ENCODE results near the gene GCA.

- no peak for TF ChIP-seq CTCF (IDR thresholded peaks at IDR 0.05; ENCODE audit: low read depth, low read length, missing input control)
- TF ChIP-seq MAX (IDR thresholded peaks at IDR 0.05) = no peak
- no peak for TF ChIP-seq GABPA (IDR thresholded peaks at IDR 0.05 in 1 of 2, conservative IDR thresholded peaks at IDR 0.05 in 1 of 2)
- no peak for TF ChIP-seq RAD21 (IDR thresholded peaks at IDR 0.05)
- no peak for TF ChIP-seq REST (IDR thresholded peaks at IDR 0.05)
- TF ChIP-seq FOXA1 (IDR thresholded peaks at IDR 0.05) = no peak
- no peak for TF ChIP-seq JUND (IDR thresholded peaks at IDR 0.05)
- TF ChIP-seq EGR1 (IDR thresholded peaks at IDR 0.05; ENCODE audit: low read depth in 2 of 2) = no peak
- no peak for TF ChIP-seq ZBTB33 (IDR thresholded peaks at IDR 0.05)
- no peak for TF ChIP-seq HNF4G (IDR thresholded peaks at IDR 0.05)
- no peak for TF ChIP-seq TAF1 (conservative IDR thresholded peaks at IDR 0.05)
- no peak for TF ChIP-seq YY1 (IDR thresholded peaks at IDR 0.05)
Measured at GRCh38 chr2:162328424-162329157, 15.3 kb upstream of the GCA start.

Data from liver (tissue), 3 donors.